GM19468 (cell line): ENCODE measurements around the gene ADH7.
"Not testable (repeated sequence)": the region's sequence is repeated elsewhere in the genome, so short reads cannot be mapped to it uniquely, and the experiment has no call there.

Source experiments
- ATAC-seq: cut with Tn5 transposase; IDR thresholded peaks from one replicate; pipeline ENCODE4 v1.9.1; 2021; ENCODE audit warnings: mild to moderate bottlenecking, moderate library complexity, moderate number of reproducible peaks; ENCODE audit not compliant: unreplicated experiment; ENCODE audit errors: extremely low read depth

ADH7 gene

GRCh38 chr4:99430106-99430505, 5.0 kb downstream of the ADH7 start:
- ATAC-seq: no peak

GRCh38 chr4:99417125-99417524, 18.0 kb downstream of the ADH7 start:
- no peak for ATAC-seq

DNA sequence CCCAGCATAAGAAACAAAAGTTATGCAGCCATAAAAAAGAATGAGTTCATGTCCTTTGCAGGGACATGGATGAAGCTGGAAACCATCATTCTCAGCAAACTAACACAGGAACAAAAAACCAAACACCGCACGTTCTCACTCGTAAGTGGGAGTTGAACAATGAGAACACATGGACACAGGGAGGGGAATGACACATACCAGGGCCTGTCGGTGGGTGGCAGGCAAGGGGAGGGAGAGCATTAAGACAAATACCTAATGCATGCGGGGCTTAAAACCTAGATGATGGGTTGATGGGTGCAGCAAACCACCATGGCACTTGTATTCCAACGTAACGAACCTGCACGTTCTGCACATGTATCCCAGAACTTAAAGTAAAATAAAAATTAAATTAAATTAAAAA, 19.4 kb downstream of the ADH7 start:
- ATAC-seq: not testable (repeated sequence)

DNA sequence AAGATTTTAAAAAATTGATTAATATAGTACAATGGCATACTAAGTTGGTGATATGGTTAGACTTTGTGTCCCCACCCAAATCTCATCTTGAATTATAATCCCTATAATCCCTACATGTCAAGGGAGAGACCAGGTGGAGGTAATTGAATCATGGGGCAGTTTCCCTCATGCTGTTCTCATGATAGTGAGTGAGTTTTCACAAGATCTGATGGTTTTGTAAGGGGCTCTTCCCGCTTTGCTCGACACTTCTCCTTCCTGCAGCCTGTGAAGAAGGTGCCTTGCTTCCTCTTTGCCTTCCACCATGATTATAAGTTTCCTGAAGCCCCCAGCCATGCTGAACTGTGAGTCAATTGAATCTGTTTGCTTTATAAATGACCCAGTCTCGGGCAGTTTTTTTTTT, 20.2 kb downstream of the ADH7 start:
- not testable (repeated sequence) for ATAC-seq

GRCh38 chr4:99414401-99414800, 20.7 kb downstream of the ADH7 start:
- ATAC-seq: no peak

- no peak for ATAC-seq
These were observed 22.0 kb downstream of the ADH7 start for GRCh38 chr4:99413140-99413539.

- no peak for ATAC-seq
These were observed 24.1 kb downstream of the ADH7 start for GRCh38 chr4:99411041-99411440.

GRCh38 chr4:99410075-99410474, 25.1 kb downstream of the ADH7 start:
- ATAC-seq: no peak

DNA sequence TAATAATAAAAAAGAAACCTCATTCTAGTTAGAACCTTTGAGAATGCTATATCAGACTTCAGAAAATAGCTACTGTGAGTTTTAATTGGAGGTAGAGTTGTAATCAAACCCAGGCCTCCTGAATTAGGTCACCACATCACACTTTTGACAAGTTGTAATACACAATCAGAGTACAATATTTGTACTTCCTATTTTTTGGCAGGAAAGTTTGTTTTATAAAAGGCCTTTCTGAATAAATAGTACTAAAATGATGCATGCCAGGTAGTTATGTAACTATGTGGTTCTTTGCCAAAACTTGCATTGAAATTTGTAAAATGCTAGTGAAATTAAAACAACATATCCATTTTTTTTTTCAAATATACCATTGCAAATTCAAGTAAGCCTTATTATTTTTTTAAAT, 26.8 kb downstream of the ADH7 start:
- no peak for ATAC-seq

- ATAC-seq: no peak
These were observed 29.6 kb downstream of the ADH7 start for GRCh38 chr4:99405433-99406115.

GRCh38 chr4:99404595-99405287, 30.4 kb downstream of the ADH7 start:
- ATAC-seq: peak; percentile 77

DNA sequence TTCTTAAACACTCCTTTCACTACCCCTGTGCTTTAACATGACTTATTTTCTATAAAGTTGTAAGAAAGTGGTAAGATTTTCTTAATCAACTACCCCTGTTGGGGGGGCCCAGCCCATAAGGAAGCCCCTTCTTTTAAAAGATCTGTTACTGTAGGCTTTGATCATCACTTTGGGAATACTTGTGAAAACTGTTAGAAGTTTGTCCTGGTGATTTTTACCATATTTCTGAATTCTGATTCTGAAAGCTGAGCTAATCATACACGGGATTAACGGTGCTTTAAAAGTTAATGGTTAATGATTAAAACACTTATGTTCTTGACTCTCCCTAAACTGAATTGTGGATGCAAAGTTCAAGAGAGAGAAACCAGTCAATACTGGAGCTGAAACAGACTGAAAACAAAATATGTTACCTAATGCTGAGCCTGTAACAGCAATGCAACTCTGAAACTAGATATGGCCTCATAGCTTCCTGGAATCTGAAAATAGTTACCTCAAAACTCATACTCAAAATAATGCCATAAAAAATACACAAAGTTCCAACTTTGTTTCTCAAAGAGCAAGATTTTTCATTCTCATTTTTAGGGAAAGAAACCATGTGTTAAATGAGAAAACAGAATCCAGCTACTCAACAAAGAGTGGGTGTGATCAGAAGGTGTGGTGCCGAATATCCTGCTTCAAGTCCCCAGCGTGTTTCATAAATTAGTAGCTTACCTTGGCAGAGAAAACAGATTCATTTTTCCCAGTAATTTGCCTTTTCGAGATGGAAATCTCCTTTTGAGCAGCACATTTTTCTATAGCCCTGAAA, 31.6 kb downstream of the ADH7 start:
- ATAC-seq: peak; percentile 75

- no peak for ATAC-seq
These were observed 32.4 kb downstream of the ADH7 start for GRCh38 chr4:99402765-99403164.

DNA sequence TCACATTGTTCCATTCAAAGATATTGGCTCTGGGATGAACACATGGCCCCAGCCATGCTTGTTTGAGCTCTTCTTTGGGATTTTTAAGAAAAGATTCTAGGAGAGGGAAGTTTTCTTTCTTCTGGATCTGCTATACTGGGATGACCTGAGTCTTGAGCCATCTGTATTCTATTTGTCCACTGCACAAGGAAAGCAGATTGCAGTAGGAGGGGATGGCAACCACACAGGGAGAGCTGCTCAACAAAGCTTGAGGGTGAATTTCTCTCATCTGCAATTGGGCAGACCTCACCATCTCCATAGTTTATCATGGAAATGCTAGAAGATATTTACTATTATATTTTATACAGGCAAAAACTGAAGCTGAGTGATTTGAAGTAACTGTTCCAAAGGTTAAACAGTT, 34.3 kb downstream of the ADH7 start:
- no peak for ATAC-seq

- no peak for ATAC-seq
These were observed 36.1 kb downstream of the ADH7 start for GRCh38 chr4:99399017-99399416.

- ATAC-seq: no peak
These were observed 39.4 kb downstream of the ADH7 start for GRCh38 chr4:99395595-99396364.

DNA sequence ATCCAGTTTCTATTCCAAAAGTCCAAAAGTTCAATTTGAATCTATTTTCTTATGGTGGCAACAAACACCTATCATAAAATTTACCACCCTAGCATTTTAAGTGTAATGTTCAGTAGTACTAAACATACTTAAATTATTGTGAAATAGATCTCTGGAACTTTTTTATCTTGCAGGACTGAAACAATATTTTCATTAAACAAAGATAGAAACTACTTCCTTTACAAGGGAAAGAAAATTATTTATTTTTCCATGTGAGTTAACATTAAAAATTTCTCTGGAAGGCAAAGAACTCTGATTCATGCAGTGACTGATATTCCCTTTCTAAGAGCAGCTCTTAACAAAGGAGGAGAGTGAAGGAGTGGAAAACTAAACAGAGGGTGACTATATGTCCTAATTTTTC, 40.2 kb downstream of the ADH7 start:
- no peak for ATAC-seq

DNA sequence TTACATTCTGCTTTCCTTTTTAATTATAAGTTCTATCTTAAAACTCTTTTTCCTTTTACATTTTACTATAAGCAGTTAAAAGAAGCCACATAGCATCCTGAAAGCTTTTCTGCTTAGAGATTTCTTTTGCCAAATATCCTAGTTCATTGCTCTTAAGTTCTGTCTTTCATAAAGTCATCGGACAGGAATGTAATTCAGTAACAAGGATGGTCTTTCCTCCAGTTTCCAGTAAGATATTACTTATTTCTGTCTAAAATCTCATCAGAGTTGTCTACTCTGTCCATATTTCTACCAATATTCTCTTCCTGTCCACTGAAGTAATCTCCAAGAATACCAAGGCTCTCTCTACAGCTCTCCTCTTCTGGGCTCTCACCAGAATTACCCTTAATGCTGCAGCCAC, 45.1 kb downstream of the ADH7 start:
- no peak for ATAC-seq

DNA sequence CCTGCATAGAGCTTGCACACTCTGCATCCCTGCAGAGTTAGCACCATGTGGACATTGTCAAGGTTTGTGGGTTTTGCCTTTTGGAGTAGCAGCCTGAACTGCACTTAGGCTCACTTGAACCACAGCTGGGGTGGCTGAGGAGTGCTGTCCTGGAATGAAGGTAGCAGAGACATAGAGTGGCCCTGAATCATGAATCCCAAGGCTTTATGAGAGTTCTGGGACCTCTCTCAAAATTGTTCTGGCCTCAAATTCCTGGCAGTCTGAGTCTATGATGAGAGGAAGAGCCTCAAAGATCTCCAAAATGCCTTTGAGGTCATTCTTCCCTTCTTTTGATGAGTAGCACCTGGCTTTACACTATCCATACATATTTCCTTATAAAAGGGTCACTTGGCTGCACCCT, 45.5 kb downstream of the ADH7 start:
- no peak for ATAC-seq

DNA sequence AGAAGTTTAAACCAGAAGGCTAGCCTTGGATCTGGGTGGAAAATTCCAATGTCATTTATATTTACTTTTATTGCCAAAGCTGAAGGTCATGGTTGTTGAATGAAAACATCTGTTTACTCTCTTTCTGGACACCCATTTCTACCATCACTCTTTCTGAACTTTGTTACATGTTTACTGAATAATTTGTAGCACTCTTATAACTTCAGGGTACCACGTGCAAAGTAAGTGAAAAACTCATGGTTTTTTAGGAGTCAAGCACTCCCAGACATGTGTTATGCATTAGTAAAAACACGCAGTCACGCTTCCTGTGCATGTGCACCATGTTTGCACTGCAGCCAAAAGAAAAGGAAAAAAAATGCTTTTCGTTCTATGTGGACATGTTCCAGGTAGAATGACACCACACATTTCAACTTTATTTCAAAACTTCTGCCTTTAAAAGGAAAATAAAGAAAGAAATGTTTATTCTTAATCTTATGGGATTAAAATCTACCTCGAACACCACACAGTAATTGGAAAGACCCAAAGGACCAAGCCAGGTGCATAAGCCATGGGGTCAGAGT, 51.2 kb downstream of the ADH7 start:
- no peak for ATAC-seq
